ENCODE data around the gene VTI1A.

Gene VTI1A

GRCh38 chr10:112809736-112810135, 362.7 kb downstream of the VTI1A start:
- ChIA-PET POLR2A (interaction anchor here (1.3 kb wide), 1 partner anchor 264 kb away, joined by 3 read pairs; no protein-coding TSS in a partner anchor), CTCF (no interaction called here)
- TF ChIP-seq GLIS2 (tag by site-specific recombination; IDR thresholded peaks at IDR 0.05) (no peak), OSR2 (tag by site-specific recombination; IDR thresholded peaks at IDR 0.05) (no peak), WT1 (tag by site-specific recombination; IDR thresholded peaks at IDR 0.05) (no peak), ZNF544 (tag by site-specific recombination; IDR thresholded peaks at IDR 0.05) (no peak), ZNF426 (tag by site-specific recombination; IDR thresholded peaks at IDR 0.05) (no peak), ZBTB11 (tag by site-specific recombination; conservative IDR thresholded peaks at IDR 0.05; ENCODE audit: low read depth) (no peak), PRDM4 (tag by site-specific recombination; IDR thresholded peaks at IDR 0.05) (no peak), ZBTB17 (tag by site-specific recombination; IDR thresholded peaks at IDR 0.05) (no peak), TSHZ1 (tag by site-specific recombination; IDR thresholded peaks at IDR 0.05; ENCODE audit: borderline replicate concordance) (no peak), ZSCAN23 (tag by site-specific recombination; IDR thresholded peaks at IDR 0.05) (no peak), ZNF16 (tag by site-specific recombination; IDR thresholded peaks at IDR 0.05; ENCODE audit: low read depth) (no peak), ZBTB20 (tag by site-specific recombination; IDR thresholded peaks at IDR 0.05) (no peak)
- H3K9me3 ChIP-seq (ENCODE audit: control insufficient read depth, insufficient read depth, low read depth, low read length) = no peaks in the 10 kb centered on the region
- H3K4me1 ChIP-seq (ENCODE audit: control insufficient read depth, insufficient read depth, low read length) = peaks cover 11% of the 10 kb centered on the region; the same call in 1 of the 2 replicates
- H3K27ac ChIP-seq (ENCODE audit: extremely low read depth, low read depth, low read length) = no peak overlapping the region
- H3K4me3 ChIP-seq (ENCODE audit: low read depth, low read length) = no peak overlapping the region
- no peaks in the 10 kb centered on the region for H3K36me3 ChIP-seq (ENCODE audit: control insufficient read depth in 2 of 2, insufficient read depth in 1 of 2, low read length in 2 of 2)

GRCh38 chr10:112810711-112811151, 363.7 kb downstream of the VTI1A start:
- CTCF ChIA-PET = interaction anchor here (0.6 to 1.2 kb wide), 2 partner anchors 30 to 87 kb away, joined by 3 to 4 read pairs; no protein-coding TSS in a partner anchor
- POLR2A ChIA-PET = no interaction called here
- Histone ChIP-seq H3K36me3 (ENCODE audit: control insufficient read depth in 2 of 2, insufficient read depth in 1 of 2, low read length in 2 of 2) (no peaks in the 10 kb centered on the region), H3K27ac (ENCODE audit: extremely low read depth, low read depth, low read length) (no peak overlapping the region), H3K4me1 (ENCODE audit: control insufficient read depth, insufficient read depth, low read length) (peaks cover 11% of the 10 kb centered on the region; the same call in 1 of the 2 replicates), H3K9me3 (ENCODE audit: control insufficient read depth, insufficient read depth, low read depth, low read length) (no peaks in the 10 kb centered on the region), H3K4me3 (ENCODE audit: low read depth, low read length) (no peak overlapping the region)
- no peak for TF ChIP-seq ZNF792 (tag by site-specific recombination; IDR thresholded peaks at IDR 0.05)
- no peak for TF ChIP-seq ZNF473 (tag by site-specific recombination; IDR thresholded peaks at IDR 0.05)
- TF ChIP-seq SP7 (tag by site-specific recombination; IDR thresholded peaks at IDR 0.05) = no peak
- no peak for TF ChIP-seq ZNF114 (tag by site-specific recombination; IDR thresholded peaks at IDR 0.05)
- no peak for TF ChIP-seq ZSCAN5A (tag by site-specific recombination; IDR thresholded peaks at IDR 0.05)
- TF ChIP-seq ZFP3 (tag by site-specific recombination; IDR thresholded peaks at IDR 0.05; ENCODE audit: low read depth) = no peak
- no peak for TF ChIP-seq TRIM28 (IDR thresholded peaks at IDR 0.05; ENCODE audit: borderline replicate concordance, low read length)
- TF ChIP-seq ZNF19 (tag by site-specific recombination; IDR thresholded peaks at IDR 0.05; ENCODE audit: low read depth) = no peak
- no peak for TF ChIP-seq ZNF121 (tag by site-specific recombination; IDR thresholded peaks at IDR 0.05)
- no peak for TF ChIP-seq ZNF2 (tag by site-specific recombination; IDR thresholded peaks at IDR 0.05)
- TF ChIP-seq ZNF37A (tag by site-specific recombination; IDR thresholded peaks at IDR 0.05) = no peak
- TF ChIP-seq SCRT2 (tag by site-specific recombination; IDR thresholded peaks at IDR 0.05) = no peak
- no peak for TF ChIP-seq ZNF112 (tag by site-specific recombination; IDR thresholded peaks at IDR 0.05)
- TF ChIP-seq ZNF223 (tag by site-specific recombination; IDR thresholded peaks at IDR 0.05) = no peak
- TF ChIP-seq ZNF785 (tag by site-specific recombination; IDR thresholded peaks at IDR 0.05) = no peak
